Erythroblast (primary cell): ENCODE measurements around the gene MRGPRG.

ENCODE experiments used
- DNase-seq, 2 experiments: peaks; one replicate each; lab custom pipeline; 2025; lab: John Stamatoyannopoulos, UW
- GATA1 ChIP-seq: IDR thresholded peaks from 2 replicates; pipeline ENCODE4 v1.6.1; 2011; ENCODE audit warnings: low read depth, mild to moderate bottlenecking, control low read depth, low read length, moderate library complexity
- POLR2A ChIP-seq: IDR thresholded peaks from 2 replicates; pipeline ENCODE4 v1.6.1; 2011; ENCODE audit warnings: mild to moderate bottlenecking, low read length

Gene MRGPRG

GRCh38 chr11:3222941-3223915 lies 4.6 kb upstream of the MRGPRG start:
- no peak for DNase-seq
- TF ChIP-seq POLR2A = no peak
- no peak for TF ChIP-seq GATA1

- DNase-seq = no peak
- TF ChIP-seq POLR2A (no peak), GATA1 (no peak)
Measured at GRCh38 chr11:3222003-3222855, 3.6 kb upstream of the MRGPRG start.

- no peak for DNase-seq
Measured at GRCh38 chr11:3221408-3222002, 2.9 kb upstream of the MRGPRG start.

GRCh38 chr11:3220521-3221407 lies 2.2 kb upstream of the MRGPRG start:
- DNase-seq = no peak
- TF ChIP-seq GATA1 (no peak), POLR2A (no peak)

More at GRCh38 chr11:3221408-3222002, 2.9 kb upstream of the MRGPRG start:
- no peak for TF ChIP-seq POLR2A
- no peak for TF ChIP-seq GATA1

GRCh38 chr11:3220101-3220500 lies 1.5 kb upstream of the MRGPRG start:
- DNase-seq = no peak
- no peak for TF ChIP-seq GATA1

GRCh38 chr11:3219281-3219892 lies 774 bp upstream of the MRGPRG start:
- DNase-seq = no peak
- no peak for TF ChIP-seq POLR2A
- TF ChIP-seq GATA1 = no peak

GRCh38 chr11:3217818-3218482 lies 663 bp downstream of the MRGPRG start:
- no peak for DNase-seq
- TF ChIP-seq GATA1 (no peak), POLR2A (no peak)

- DNase-seq = no peak
- no peak for TF ChIP-seq GATA1
- no peak for TF ChIP-seq POLR2A
Measured at GRCh38 chr11:3216027-3216525, 2.5 kb downstream of the MRGPRG start.

GRCh38 chr11:3215346-3216026 lies 3.1 kb downstream of the MRGPRG start:
- DNase-seq = no peak
- no peak for TF ChIP-seq GATA1
- TF ChIP-seq POLR2A = no peak

- TF ChIP-seq POLR2A (no peak), GATA1 (no peak)
- DNase-seq = no peak
Measured at GRCh38 chr11:3214420-3214699, 4.3 kb downstream of the MRGPRG start.

GRCh38 chr11:3213659-3214419 lies 4.8 kb downstream of the MRGPRG start:
- DNase-seq = no peak
- TF ChIP-seq GATA1 = no peak
- no peak for TF ChIP-seq POLR2A
